Epithelial cell of alveolus of lung (primary cell): ENCODE results near the gene DAND5. TPM values are rescaled to one million over a fixed set of nuclear protein-coding genes. Genes with fewer than 3 reads are reported as not detected.

ENCODE experiments used
- total RNA-seq: library from RNA; depleted of rRNA; stranded (reverse); fragments of >200 nt; gene quantifications from 2 replicates; pipeline ENCODE4 v1.2.1, GENCODE V29; 2015

The DAND5 gene, protein sequence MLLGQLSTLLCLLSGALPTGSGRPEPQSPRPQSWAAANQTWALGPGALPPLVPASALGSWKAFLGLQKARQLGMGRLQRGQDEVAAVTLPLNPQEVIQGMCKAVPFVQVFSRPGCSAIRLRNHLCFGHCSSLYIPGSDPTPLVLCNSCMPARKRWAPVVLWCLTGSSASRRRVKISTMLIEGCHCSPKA
- not detected in 2 replicates for total RNA-seq

GRCh38 chr19:12969292-12969988 is at the start of gene DAND5:
TSS of gene DAND5 (plus strand) at chr19:12969576. CDS start at chr19:12969661, 85 bp downstream.

DNA sequence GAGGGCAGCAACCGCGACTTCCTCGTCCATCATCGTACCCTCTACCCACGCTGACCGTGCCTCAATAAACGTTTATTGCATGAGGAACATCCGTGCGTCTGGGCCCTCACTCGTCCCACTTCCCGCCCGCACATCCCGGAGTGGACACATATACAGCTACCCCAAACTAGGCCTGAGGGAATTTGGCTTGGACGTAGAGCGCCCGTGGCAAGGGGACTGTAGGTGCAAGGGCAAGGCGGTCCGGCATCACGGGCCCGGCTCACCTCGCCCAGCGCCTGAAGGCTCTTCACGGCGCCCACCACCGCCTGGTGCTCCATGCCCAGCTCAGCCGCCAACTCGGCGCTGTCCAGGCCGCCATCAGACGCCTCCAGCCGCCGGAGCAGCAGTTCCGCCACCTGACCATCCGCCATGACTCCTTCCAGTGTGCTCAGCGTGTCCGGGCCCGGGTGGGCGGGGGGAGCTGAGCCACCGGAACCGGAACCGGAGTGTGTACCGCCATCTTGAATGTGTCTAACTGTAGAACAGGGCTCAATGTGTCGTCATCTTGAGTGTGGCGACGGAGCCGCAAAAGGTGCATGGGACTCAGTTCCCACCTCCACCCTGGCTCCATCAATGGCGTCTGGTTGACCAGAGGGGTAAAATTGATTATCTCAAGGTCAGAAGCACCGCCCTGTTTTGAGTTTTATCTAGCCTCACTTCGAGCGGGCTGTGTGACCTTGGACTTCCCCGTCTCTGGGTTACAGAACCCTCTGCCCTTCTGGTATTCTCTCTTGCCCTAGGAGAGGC is 35.9 kb upstream of the DAND5 start, which contains the start of gene FARSA:
TSS of gene FARSA (minus strand) at position 425 of the 786 bp plus-strand sequence. CDS start at position 410, 15 bp downstream.

GRCh38 chr19:12937927-12938778 is 31.2 kb upstream of the DAND5 start, which contains the start of gene CALR:
TSS of gene CALR (plus strand) at chr19:12938609. CDS start at chr19:12938680, 71 bp downstream.

GRCh38 chr19:12945479-12946091 is 23.8 kb upstream of the DAND5 start, which contains the start of gene RAD23A:
TSS of gene RAD23A (plus strand) at chr19:12945862. CDS start at chr19:12945949, 87 bp downstream.

DNA sequence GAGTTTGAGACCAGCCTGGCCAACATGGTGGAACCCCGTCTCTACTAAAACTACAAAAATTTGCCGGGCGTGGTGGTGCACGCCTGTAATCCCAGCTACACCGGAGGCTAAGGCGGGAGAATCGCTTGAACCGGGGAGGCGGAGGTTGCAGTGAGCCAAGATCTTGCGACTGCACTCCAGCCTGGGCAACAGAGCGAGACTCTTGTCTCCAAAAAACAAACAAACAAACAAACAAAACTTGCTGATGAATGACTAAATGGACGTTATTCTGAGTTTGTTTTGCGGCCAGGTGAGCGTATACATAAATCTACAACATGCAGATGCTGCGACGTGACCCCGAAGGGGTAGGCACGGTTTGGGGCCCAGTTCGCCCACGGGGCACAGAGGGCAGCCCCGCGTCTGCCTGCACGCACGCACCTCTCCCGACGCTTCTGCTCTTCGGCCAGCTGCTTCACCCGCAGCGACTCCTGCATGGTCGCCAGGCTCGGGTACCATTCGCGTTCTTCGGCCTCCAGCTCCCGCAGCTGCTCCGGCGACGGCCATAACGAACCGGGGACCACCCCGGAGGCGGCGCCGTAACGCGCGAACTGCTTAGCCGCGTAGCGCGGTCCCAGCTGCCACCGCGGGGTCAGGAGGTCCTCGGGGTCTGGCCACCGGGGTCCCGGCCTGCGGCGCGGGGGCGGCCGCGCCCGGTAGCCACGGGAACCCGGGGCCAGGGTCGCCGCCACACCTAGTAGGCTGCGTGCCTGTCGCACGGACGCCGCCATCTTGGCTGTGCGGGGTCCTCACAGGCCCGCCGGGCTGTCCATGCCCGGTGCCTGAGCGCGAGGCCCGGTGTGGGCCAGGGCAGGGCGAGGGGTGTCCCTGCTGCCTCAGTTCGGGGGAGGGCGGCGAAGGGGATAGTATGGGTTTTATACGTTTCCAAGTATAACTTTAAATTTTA is 12.7 kb upstream of the DAND5 start, which contains the start of gene GADD45GIP1:
TSS of gene GADD45GIP1 (minus strand) at position 778 of the 943 bp plus-strand sequence. CDS start at position 767, 11 bp downstream.

DNA sequence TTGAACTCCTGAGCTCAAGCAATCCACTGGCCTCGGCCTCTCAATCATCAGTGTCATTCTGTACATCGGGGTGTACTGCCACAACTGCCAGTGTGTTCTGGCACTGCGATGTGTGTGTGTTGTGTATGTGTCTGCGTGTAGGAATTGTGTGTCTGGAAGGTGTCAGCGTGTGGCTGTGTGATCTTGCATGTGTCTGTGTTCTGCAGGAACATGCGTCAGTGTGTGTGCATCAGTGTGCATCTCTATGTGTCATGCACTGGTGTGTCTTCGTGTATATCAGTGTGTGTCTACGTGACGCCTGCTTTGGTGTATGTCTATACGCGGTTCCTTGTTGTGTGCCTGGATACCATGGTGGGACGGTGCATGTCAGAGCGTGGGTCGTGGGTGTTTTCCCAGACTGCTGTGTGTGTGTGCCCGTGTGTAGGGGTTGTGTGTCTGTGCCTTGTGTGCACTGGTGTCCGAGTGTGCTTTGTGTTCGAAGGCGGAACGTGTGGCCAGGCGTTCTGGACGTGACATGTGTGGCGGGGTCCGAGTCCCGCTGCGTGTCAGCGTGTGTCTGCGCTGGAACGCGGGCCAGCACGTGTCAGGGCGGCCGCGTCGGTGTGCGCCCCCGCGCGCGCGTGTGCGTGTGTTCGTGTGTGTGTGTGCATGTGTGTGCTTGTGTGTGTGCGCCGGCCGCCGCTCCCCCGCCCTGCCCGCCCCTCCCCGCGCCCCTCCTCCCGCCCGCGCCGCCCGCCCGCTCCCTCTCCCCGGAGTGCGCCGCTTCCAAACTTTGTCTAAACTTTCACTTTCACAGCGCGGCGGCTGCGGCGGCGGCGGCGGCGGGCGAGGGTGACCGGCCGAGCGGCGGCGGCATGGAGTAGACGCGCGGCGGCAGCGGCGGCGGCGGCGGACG is 25.6 kb downstream of the DAND5 start, which contains the start of gene NFIX:
TSS of gene NFIX (plus strand) at position 775 of the 895 bp plus-strand sequence. CDS start 363 bp downstream, outside the sequence.

Other genes starting within 250 kb of the DAND5 start
- gene TNPO2, start 245.6 kb upstream of the DAND5 start, total RNA-seq, result 34.3 and 47.7 TPM in 2 replicates
- 353 and 355 TPM in 2 replicates for gene TRIR, start 234.9 kb upstream of the DAND5 start, total RNA-seq
- 61.8 and 80.8 TPM in 2 replicates for gene GET3, start 232.1 kb upstream of the DAND5 start, total RNA-seq
- gene BEST2, start 217.8 kb upstream of the DAND5 start, total RNA-seq, result 1.8 TPM in 1 of 2 replicates, not detected in the other
- gene HOOK2, start 194.0 kb upstream of the DAND5 start, total RNA-seq, result 8.8 and 19.0 TPM in 2 replicates
- 398 and 481 TPM in 2 replicates for gene JUNB, start 178.1 kb upstream of the DAND5 start, total RNA-seq
- 454 and 460 TPM in 2 replicates for gene PRDX2, start 167.8 kb upstream of the DAND5 start, total RNA-seq
- not detected in 2 replicates for gene THSD8, start 167.5 kb upstream of the DAND5 start, total RNA-seq
- 13.5 and 45.0 TPM in 2 replicates for gene RNASEH2A, start 163.0 kb upstream of the DAND5 start, total RNA-seq
- gene RTBDN, start 135.0 kb upstream of the DAND5 start, total RNA-seq, result not detected in 2 replicates
- gene MAST1, start 131.1 kb upstream of the DAND5 start, total RNA-seq, result under 0.01 and 0.88 TPM in 2 replicates
- 26.4 and 55.3 TPM in 2 replicates for gene DNASE2, start 88.1 kb upstream of the DAND5 start, total RNA-seq
- not detected in 2 replicates for gene KLF1, start 82.4 kb upstream of the DAND5 start, total RNA-seq
- gene GCDH, start 78.4 kb upstream of the DAND5 start, total RNA-seq, result 22.6 and 40.1 TPM in 2 replicates
- gene SYCE2, start 50.3 kb upstream of the DAND5 start, total RNA-seq, result 0.56 TPM in 1 of 2 replicates, not detected in the other
- gene FARSA, start 35.9 kb upstream of the DAND5 start, total RNA-seq, result 60.8 and 78.4 TPM in 2 replicates
- 932 and 1,873 TPM in 2 replicates for gene CALR, start 31.0 kb upstream of the DAND5 start, total RNA-seq
- gene RAD23A, start 23.7 kb upstream of the DAND5 start, total RNA-seq, result 107 and 111 TPM in 2 replicates
- gene GADD45GIP1, start 12.4 kb upstream of the DAND5 start, total RNA-seq, result 54.9 and 63.6 TPM in 2 replicates
- 33.9 and 97.1 TPM in 2 replicates for gene NFIX, start 25.9 kb downstream of the DAND5 start, total RNA-seq
- gene LYL1, start 133.3 kb downstream of the DAND5 start, total RNA-seq, result 0.48 and 6.5 TPM in 2 replicates
- 25.9 and 35.6 TPM in 2 replicates for gene TRMT1, start 147.2 kb downstream of the DAND5 start, total RNA-seq
- 49.1 and 79.9 TPM in 2 replicates for gene NACC1, start 148.7 kb downstream of the DAND5 start, total RNA-seq
- gene STX10, start 180.8 kb downstream of the DAND5 start, total RNA-seq, result 73.0 and 74.2 TPM in 2 replicates
- gene IER2, start 180.8 kb downstream of the DAND5 start, total RNA-seq, result 119 and 139 TPM in 2 replicates